Measurements from ENCODE around the gene CUBN. TPM values are rescaled to one million over a fixed set of nuclear protein-coding genes. Genes with fewer than 3 reads are reported as not detected.

Gene CUBN
- total RNA-seq, 1 donor from 2014 or later, result 2.7 TPM

GRCh38 chr10:16966991-16967865, 162.4 kb downstream of the CUBN start:
- Histone ChIP-seq H3K27ac (ENCODE audit: low read depth, low read length) (peak overlapping the region; percentile 97), H3K27me3 (ENCODE audit: insufficient read depth, low read length) (no peaks in the 10 kb centered on the region), H4K20me1 (ENCODE audit: insufficient read depth, low read length) (no peaks in the 10 kb centered on the region), H3K79me2 (ENCODE audit: insufficient read depth, low read length) (no peaks in the 10 kb centered on the region), H3K9ac (ENCODE audit: low read length) (peak overlapping the region; percentile 81), H3K4me2 (ENCODE audit: low read length) (peak overlapping the region; percentile 76), H3K4me3 (ENCODE audit: insufficient read depth, low read depth, low read length) (no peak overlapping the region), H3K36me3 (ENCODE audit: insufficient read depth, low read length) (no peaks in the 10 kb centered on the region), H3K4me1 (ENCODE audit: insufficient read depth, low read length) (peaks cover 37% of the 10 kb centered on the region), H2AFZ (ENCODE audit: low read depth, low read length) (peak overlapping the region; percentile 18), H3K9me3 (ENCODE audit: insufficient read depth, low read depth, low read length) (no peaks in the 10 kb centered on the region)
- DNase-seq (ENCODE audit: low read depth) (peak; percentile 82), FAIRE-seq (peak; percentile 84)
- Mint-ChIP-seq H3K27me3 (ENCODE audit: low read depth, unreplicated experiment) (no peaks in the 10 kb centered on the region), H3K27ac (ENCODE audit: unreplicated experiment) (peak overlapping the region; percentile 99), H3K9me3 (ENCODE audit: unreplicated experiment) (no peaks in the 10 kb centered on the region), H3K4me3 (ENCODE audit: unreplicated experiment) (peak overlapping the region; percentile 18), H3K36me3 (ENCODE audit: low read depth, unreplicated experiment) (no peaks in the 10 kb centered on the region), H3K4me1 (ENCODE audit: low read depth, unreplicated experiment) (peaks cover 45% of the 10 kb centered on the region)
- no peak for TF ChIP-seq EZH2 (IDR thresholded peaks at IDR 0.05; ENCODE audit: insufficient read depth, low read length)

GRCh38 chr10:16965740-16966447, 163.7 kb downstream of the CUBN start:
- Histone ChIP-seq H3K36me3 (ENCODE audit: insufficient read depth, low read length) (no peaks in the 10 kb centered on the region), H3K9ac (ENCODE audit: low read length) (peak overlapping the region; percentile 81), H3K79me2 (ENCODE audit: insufficient read depth, low read length) (no peaks in the 10 kb centered on the region), H2AFZ (ENCODE audit: low read depth, low read length) (no peak overlapping the region), H3K4me1 (ENCODE audit: insufficient read depth, low read length) (peaks cover 37% of the 10 kb centered on the region), H3K9me3 (ENCODE audit: insufficient read depth, low read depth, low read length) (no peaks in the 10 kb centered on the region), H4K20me1 (ENCODE audit: insufficient read depth, low read length) (no peaks in the 10 kb centered on the region), H3K4me2 (ENCODE audit: low read length) (peak overlapping the region; percentile 76), H3K27me3 (ENCODE audit: insufficient read depth, low read length) (no peaks in the 10 kb centered on the region), H3K27ac (ENCODE audit: low read depth, low read length) (peak overlapping the region; percentile 97), H3K4me3 (ENCODE audit: insufficient read depth, low read depth, low read length) (no peak overlapping the region)
- FAIRE-seq (peak; percentile 99), DNase-seq (ENCODE audit: low read depth) (peak; percentile 100)
- Mint-ChIP-seq H3K27ac (ENCODE audit: unreplicated experiment) (peak overlapping the region; percentile 99), H3K4me3 (ENCODE audit: unreplicated experiment) (no peak overlapping the region), H3K9me3 (ENCODE audit: unreplicated experiment) (no peaks in the 10 kb centered on the region), H3K36me3 (ENCODE audit: low read depth, unreplicated experiment) (no peaks in the 10 kb centered on the region), H3K4me1 (ENCODE audit: low read depth, unreplicated experiment) (peaks cover 45% of the 10 kb centered on the region), H3K27me3 (ENCODE audit: low read depth, unreplicated experiment) (no peaks in the 10 kb centered on the region)
- TF ChIP-seq EZH2 (IDR thresholded peaks at IDR 0.05; ENCODE audit: insufficient read depth, low read length), result no peak
- TF ChIP-seq, protein P1, sequence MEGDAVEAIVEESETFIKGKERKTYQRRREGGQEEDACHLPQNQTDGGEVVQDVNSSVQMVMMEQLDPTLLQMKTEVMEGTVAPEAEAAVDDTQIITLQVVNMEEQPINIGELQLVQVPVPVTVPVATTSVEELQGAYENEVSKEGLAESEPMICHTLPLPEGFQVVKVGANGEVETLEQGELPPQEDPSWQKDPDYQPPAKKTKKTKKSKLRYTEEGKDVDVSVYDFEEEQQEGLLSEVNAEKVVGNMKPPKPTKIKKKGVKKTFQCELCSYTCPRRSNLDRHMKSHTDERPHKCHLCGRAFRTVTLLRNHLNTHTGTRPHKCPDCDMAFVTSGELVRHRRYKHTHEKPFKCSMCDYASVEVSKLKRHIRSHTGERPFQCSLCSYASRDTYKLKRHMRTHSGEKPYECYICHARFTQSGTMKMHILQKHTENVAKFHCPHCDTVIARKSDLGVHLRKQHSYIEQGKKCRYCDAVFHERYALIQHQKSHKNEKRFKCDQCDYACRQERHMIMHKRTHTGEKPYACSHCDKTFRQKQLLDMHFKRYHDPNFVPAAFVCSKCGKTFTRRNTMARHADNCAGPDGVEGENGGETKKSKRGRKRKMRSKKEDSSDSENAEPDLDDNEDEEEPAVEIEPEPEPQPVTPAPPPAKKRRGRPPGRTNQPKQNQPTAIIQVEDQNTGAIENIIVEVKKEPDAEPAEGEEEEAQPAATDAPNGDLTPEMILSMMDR (IDR thresholded peaks at IDR 0.05; ENCODE audit: insufficient read depth, low read depth, low read length), result no peak

GRCh38 chr10:16965344-16965616, 164.3 kb downstream of the CUBN start:
- Histone ChIP-seq H3K79me2 (ENCODE audit: insufficient read depth, low read length) (no peaks in the 10 kb centered on the region), H3K4me3 (ENCODE audit: insufficient read depth, low read depth, low read length) (no peak overlapping the region), H4K20me1 (ENCODE audit: insufficient read depth, low read length) (no peaks in the 10 kb centered on the region), H3K4me2 (ENCODE audit: low read length) (peak overlapping the region; percentile 76), H2AFZ (ENCODE audit: low read depth, low read length) (no peak overlapping the region), H3K27ac (ENCODE audit: low read depth, low read length) (peak overlapping the region; percentile 97), H3K9me3 (ENCODE audit: insufficient read depth, low read depth, low read length) (no peaks in the 10 kb centered on the region), H3K9ac (ENCODE audit: low read length) (peak overlapping the region; percentile 81), H3K4me1 (ENCODE audit: insufficient read depth, low read length) (peaks cover 37% of the 10 kb centered on the region), H3K27me3 (ENCODE audit: insufficient read depth, low read length) (no peaks in the 10 kb centered on the region), H3K36me3 (ENCODE audit: insufficient read depth, low read length) (no peaks in the 10 kb centered on the region)
- Mint-ChIP-seq H3K27me3 (ENCODE audit: low read depth, unreplicated experiment) (no peaks in the 10 kb centered on the region), H3K27ac (ENCODE audit: unreplicated experiment) (peak overlapping the region; percentile 99), H3K9me3 (ENCODE audit: unreplicated experiment) (no peaks in the 10 kb centered on the region), H3K36me3 (ENCODE audit: low read depth, unreplicated experiment) (no peaks in the 10 kb centered on the region), H3K4me1 (ENCODE audit: low read depth, unreplicated experiment) (peaks cover 45% of the 10 kb centered on the region), H3K4me3 (ENCODE audit: unreplicated experiment) (no peak overlapping the region)
- no peak for TF ChIP-seq EZH2 (IDR thresholded peaks at IDR 0.05; ENCODE audit: insufficient read depth, low read length)
- TF ChIP-seq, protein P1 (IDR thresholded peaks at IDR 0.05; ENCODE audit: insufficient read depth, low read depth, low read length), result no peak
- DNase-seq (ENCODE audit: low read depth) (no peak), FAIRE-seq (no peak)

All from astrocyte (in vitro differentiated cells and primary cell).